ENCODE results near the gene LMF1. TPM values are rescaled to one million over a fixed set of nuclear protein-coding genes. Genes with fewer than 3 reads are reported as not detected.

LMF1 gene
- total RNA-seq, 1 donor from 2014 or later = 26.0 TPM

- DNase-seq (ENCODE audit: extremely low spot score in 2 of 2) = no peak
- intact Hi-C loops (cut with DNase I) = no loop called here
- Histone ChIP-seq H3K9me3 (no peaks in the 10 kb centered on the region), H3K4me1 (no peaks in the 10 kb centered on the region), H3K36me3 (no peaks in the 10 kb centered on the region), H3K27me3 (no peaks in the 10 kb centered on the region), H3K27ac (no peak overlapping the region), H3K4me3 (no peak overlapping the region)
- no peak for TF ChIP-seq POLR2AphosphoS5 (IDR thresholded peaks at IDR 0.05; ENCODE audit: insufficient read depth in 1 of 2, low read depth in 1 of 2)
Measured at GRCh38 chr16:856811-857210, 114.0 kb downstream of the LMF1 start.

DNA sequence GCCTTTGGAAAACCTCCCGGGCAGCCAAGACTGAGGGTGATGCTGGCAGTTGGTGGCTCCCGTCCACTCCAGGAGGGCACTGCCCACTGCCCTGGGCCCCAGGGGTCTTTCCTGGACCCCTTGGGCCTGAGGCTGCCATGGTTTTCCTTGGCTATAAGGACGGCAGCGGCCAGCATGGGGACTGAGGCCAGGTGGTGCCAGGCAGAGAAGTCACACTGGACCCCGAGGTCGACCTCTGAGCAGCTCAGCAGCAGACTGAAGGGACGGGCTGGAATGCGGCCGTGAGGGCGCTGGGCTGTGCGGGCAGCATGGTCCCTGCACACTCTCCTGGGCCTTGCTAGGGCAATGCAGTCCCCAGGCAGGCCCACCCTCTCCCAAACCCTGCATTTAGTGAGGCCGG, 114.7 kb downstream of the LMF1 start:
- Histone ChIP-seq H3K4me3 (no peak overlapping the region), H3K27me3 (no peaks in the 10 kb centered on the region), H3K9me3 (no peaks in the 10 kb centered on the region), H3K4me1 (no peaks in the 10 kb centered on the region), H3K36me3 (no peaks in the 10 kb centered on the region), H3K27ac (no peak overlapping the region)
- no peak for TF ChIP-seq POLR2A (IDR thresholded peaks at IDR 0.05)
- no peak for TF ChIP-seq POLR2AphosphoS5 (IDR thresholded peaks at IDR 0.05; ENCODE audit: insufficient read depth in 1 of 2, low read depth in 1 of 2)
- no peak for TF ChIP-seq CTCF (IDR thresholded peaks at IDR 0.05)
- intact Hi-C loops (cut with DNase I) = no loop called here
- no peak for DNase-seq (ENCODE audit: extremely low spot score in 2 of 2)

GRCh38 chr16:855471-855870, 115.3 kb downstream of the LMF1 start:
- Histone ChIP-seq H3K27me3 (no peaks in the 10 kb centered on the region), H3K4me1 (no peaks in the 10 kb centered on the region), H3K9me3 (no peaks in the 10 kb centered on the region), H3K36me3 (no peaks in the 10 kb centered on the region), H3K27ac (no peak overlapping the region), H3K4me3 (no peak overlapping the region)
- TF ChIP-seq POLR2A (IDR thresholded peaks at IDR 0.05) (no peak), POLR2AphosphoS5 (IDR thresholded peaks at IDR 0.05; ENCODE audit: insufficient read depth in 1 of 2, low read depth in 1 of 2) (no peak), CTCF (IDR thresholded peaks at IDR 0.05) (no peak)
- no peak for DNase-seq (ENCODE audit: extremely low spot score in 2 of 2)
- intact Hi-C loops (cut with DNase I) = no loop called here

GRCh38 chr16:854808-855410, 115.9 kb downstream of the LMF1 start:
- Histone ChIP-seq H3K36me3 (no peaks in the 10 kb centered on the region), H3K27me3 (no peaks in the 10 kb centered on the region), H3K4me1 (no peaks in the 10 kb centered on the region), H3K4me3 (no peak overlapping the region), H3K27ac (no peak overlapping the region), H3K9me3 (no peaks in the 10 kb centered on the region)
- intact Hi-C loops (cut with DNase I) = no loop called here
- TF ChIP-seq CTCF (IDR thresholded peaks at IDR 0.05) = no peak
- no peak for TF ChIP-seq POLR2AphosphoS5 (IDR thresholded peaks at IDR 0.05; ENCODE audit: insufficient read depth in 1 of 2, low read depth in 1 of 2)
- TF ChIP-seq POLR2A (IDR thresholded peaks at IDR 0.05) = no peak
- no peak for DNase-seq (ENCODE audit: extremely low spot score in 2 of 2)

- Histone ChIP-seq H3K4me3 (no peak overlapping the region), H3K4me1 (no peaks in the 10 kb centered on the region), H3K9me3 (no peaks in the 10 kb centered on the region), H3K36me3 (no peaks in the 10 kb centered on the region), H3K27me3 (no peaks in the 10 kb centered on the region), H3K27ac (no peak overlapping the region)
- intact Hi-C loops (cut with DNase I) = no loop called here
- DNase-seq (ENCODE audit: extremely low spot score in 2 of 2) = no peak
- TF ChIP-seq CTCF (IDR thresholded peaks at IDR 0.05) = no peak
- TF ChIP-seq POLR2AphosphoS5 (IDR thresholded peaks at IDR 0.05; ENCODE audit: insufficient read depth in 1 of 2, low read depth in 1 of 2) = no peak
- no peak for TF ChIP-seq POLR2A (IDR thresholded peaks at IDR 0.05)
Measured at GRCh38 chr16:853981-854807, 116.6 kb downstream of the LMF1 start.

Measured in vagina (tissue), 2 donors.